Activated CD8-positive, alpha-beta memory T cell treated with anti-CD3 and anti-CD28 coated beads, Interleukin-2, amount 50 U/mL, for 1 hour (primary cell): ENCODE results near the gene OR10A4.
"Not testable (repeated sequence)": the region's sequence is repeated elsewhere in the genome, so short reads cannot be mapped to it uniquely, and the experiment has no call there.

Experiments used
- DNase-seq: peaks from one replicate; pipeline ENCODE4 v3.0.0-alpha.2; 2020; ENCODE audit errors: extremely low read depth

OR10A4 gene

GRCh38 chr11:6876325-6876724, at the start of gene OR10A4:
OR10A4 (plus strand) TSS chr11:6876625; CDS start chr11:6876648, 23 bp downstream.
- no peak for DNase-seq

GRCh38 chr11:6828103-6828502, 48.3 kb upstream of the OR10A4 start:
- no peak for DNase-seq

- DNase-seq = no peak
Measured at GRCh38 chr11:6833356-6833755, 43.1 kb upstream of the OR10A4 start.

- no peak for DNase-seq
Measured at GRCh38 chr11:6834021-6834420, 42.4 kb upstream of the OR10A4 start.

GRCh38 chr11:6841694-6842093, 34.7 kb upstream of the OR10A4 start:
- DNase-seq = no peak

GRCh38 chr11:6843670-6844069, 32.8 kb upstream of the OR10A4 start:
- no peak for DNase-seq

- no peak for DNase-seq
Measured at GRCh38 chr11:6844356-6844755, 32.1 kb upstream of the OR10A4 start.

GRCh38 chr11:6845383-6845782, 31.0 kb upstream of the OR10A4 start, which contains the start of gene OR10A5:
OR10A5 (plus strand) TSS chr11:6845683; CDS start chr11:6845683, 0 bp downstream.
- DNase-seq = no peak

- DNase-seq = no peak
Measured at GRCh38 chr11:6850526-6850925, 25.9 kb upstream of the OR10A4 start.

- not testable (repeated sequence) for DNase-seq
Measured at GRCh38 chr11:6854801-6855200, 21.6 kb upstream of the OR10A4 start.

- no peak for DNase-seq
Measured at GRCh38 chr11:6855971-6856541, 20.4 kb upstream of the OR10A4 start.

GRCh38 chr11:6856871-6857270, 19.6 kb upstream of the OR10A4 start:
- DNase-seq = no peak

GRCh38 chr11:6862961-6863360, 13.5 kb upstream of the OR10A4 start, which contains the start of gene OR10A2:
OR10A2 (plus strand) TSS chr11:6863057; CDS start chr11:6869755, 6,698 bp downstream.
- no peak for DNase-seq

GRCh38 chr11:6864438-6864837, 12.0 kb upstream of the OR10A4 start:
- no peak for DNase-seq

- no peak for DNase-seq
Measured at GRCh38 chr11:6871278-6871677, 5.1 kb upstream of the OR10A4 start.

GRCh38 chr11:6875761-6876160, 664 bp upstream of the OR10A4 start:
- DNase-seq = no peak

- no peak for DNase-seq
Measured at GRCh38 chr11:6876914-6877313, 489 bp downstream of the OR10A4 start.

GRCh38 chr11:6882751-6883150, 6.3 kb downstream of the OR10A4 start:
- DNase-seq = no peak

- not testable (repeated sequence) for DNase-seq
Measured at GRCh38 chr11:6887711-6888110, 11.3 kb downstream of the OR10A4 start.

- DNase-seq = no peak
Measured at GRCh38 chr11:6888830-6889229, 12.4 kb downstream of the OR10A4 start.

GRCh38 chr11:6889835-6890234, 13.4 kb downstream of the OR10A4 start:
- no peak for DNase-seq

GRCh38 chr11:6892400-6892799, 16.0 kb downstream of the OR10A4 start, which contains the start of gene OR2D2:
OR2D2 (minus strand) TSS chr11:6892500; CDS start chr11:6892500, 0 bp downstream.
- no peak for DNase-seq

GRCh38 chr11:6894097-6894496, 17.7 kb downstream of the OR10A4 start:
- DNase-seq = no peak

- DNase-seq = no peak
Measured at GRCh38 chr11:6895010-6895409, 18.6 kb downstream of the OR10A4 start.
